HepG2 (cell line): ENCODE results near the gene CCDC57. TPM values are rescaled to one million over a fixed set of nuclear protein-coding genes. Genes with fewer than 3 reads are reported as not detected.
A peak's percentile ranks its signal among the peaks of the same experiment; 100 is the strongest.

Source experiments
- ELF3 ChIP-seq: IDR thresholded peaks from 2 replicates; pipeline ENCODE4 v1.6.1; 2016; ENCODE audit warnings: missing genetic modification reagents, missing compliant biosample characterization
- FOXA1 ChIP-seq, 2 experiments: fragments of 450-650 bp in 1 of 2; sonication (generic) in 1 of 2; formaldehyde crosslinking in 1 of 2; IDR thresholded peaks; 2 replicates each; pipeline versions ENCODE4 v1.4.0 to v1.6.1; 2016 to 2020; ENCODE audit warnings: missing genetic modification reagents in 1 of 2
- FOXK2 ChIP-seq: fragments of 450-650 bp; IDR thresholded peaks from 2 replicates; pipeline ENCODE4 v1.6.1; 2016
- GMEB1 ChIP-seq: sonication (generic); formaldehyde crosslinking; IDR thresholded peaks from 2 replicates; pipeline ENCODE4 v1.5.1; 2020; ENCODE audit warnings: missing genetic modification reagents, mild to moderate bottlenecking, borderline replicate concordance
- HOXD1 ChIP-seq: sonication (generic); formaldehyde crosslinking; IDR thresholded peaks from 2 replicates; pipeline ENCODE4 v1.5.0; 2020; ENCODE audit warnings: missing genetic modification reagents
- IKZF4 ChIP-seq: sonication (generic); formaldehyde crosslinking; IDR thresholded peaks from 2 replicates; pipeline ENCODE4 v1.5.1; 2020; ENCODE audit warnings: borderline replicate concordance, mild to moderate bottlenecking, low read depth, missing genetic modification reagents; ENCODE audit errors: not compliant biosample characterization
- ISX ChIP-seq: sonication (generic); formaldehyde crosslinking; conservative IDR thresholded peaks from 2 replicates; pipeline ENCODE4 v1.5.0; 2020; ENCODE audit warnings: missing genetic modification reagents
- LCORL ChIP-seq, 2 experiments: fragments of 450-650 bp in 1 of 2; sonication (generic) in 1 of 2; formaldehyde crosslinking in 1 of 2; IDR thresholded peaks; 2 replicates each; pipeline versions ENCODE4 v1.5.0 to v1.6.1; 2017 to 2020; ENCODE audit warnings: antibody characterized with exemption in 1 of 2, missing genetic modification reagents in 1 of 2
- PPARG ChIP-seq: conservative IDR thresholded peaks from 2 replicates; pipeline ENCODE4 v1.6.1; 2016; ENCODE audit warnings: missing biosample characterization, missing genetic modification reagents
- SOX5 ChIP-seq: IDR thresholded peaks from 2 replicates; pipeline ENCODE4 v1.6.1; 2016; ENCODE audit warnings: borderline replicate concordance
- TBX3 ChIP-seq: fragments of 450-650 bp; IDR thresholded peaks from 2 replicates; pipeline ENCODE4 v1.6.1; 2017; ENCODE audit warnings: antibody characterized with exemption, mild to moderate bottlenecking, inconsistent platforms, borderline replicate concordance
- ZBTB8A ChIP-seq: sonication (generic); formaldehyde crosslinking; IDR thresholded peaks from 2 replicates; pipeline ENCODE4 v1.4.0; 2020; ENCODE audit warnings: mild to moderate bottlenecking, low read depth, missing genetic modification reagents, borderline replicate concordance
- ZMAT5 ChIP-seq: sonication (generic); formaldehyde crosslinking; IDR thresholded peaks from 2 replicates; pipeline ENCODE4 v1.5.0; 2020; ENCODE audit warnings: mild to moderate bottlenecking, low read depth, missing genetic modification reagents, borderline replicate concordance
- ZNF143 ChIP-seq: sonication (generic); formaldehyde crosslinking; IDR thresholded peaks from 2 replicates; pipeline ENCODE4 v1.4.0; 2020; ENCODE audit warnings: missing genetic modification reagents
- ZNF430 ChIP-seq: sonication (generic); formaldehyde crosslinking; IDR thresholded peaks from 2 replicates; pipeline ENCODE4 v1.9.0; 2021; ENCODE audit warnings: mild to moderate bottlenecking, missing genetic modification reagents
- ZNF547 ChIP-seq: sonication (generic); formaldehyde crosslinking; IDR thresholded peaks from 2 replicates; pipeline ENCODE4 v1.5.1; 2020; ENCODE audit warnings: mild to moderate bottlenecking, missing genetic modification reagents
- ZNF562 ChIP-seq: sonication (generic); formaldehyde crosslinking; IDR thresholded peaks from 2 replicates; pipeline ENCODE4 v1.8.0; 2022; ENCODE audit warnings: missing genetic modification reagents, borderline replicate concordance
- polyA plus RNA-seq, 8 experiments: library from polyadenylated mRNA; depleted of rRNA in 3 of 8; stranded (reverse) in 7 of 8; unstranded in 1 of 8; fragments of >200 nt; fragmentation: Illumina TruSeq in 4 of 8; extraction: Trizol in 4 of 8; gene quantifications; 2 replicates each; pipeline versions ENCODE4 v1.2.1 to v1.2.3, GENCODE V29; 2011 to 2016; ENCODE audit warnings: low read depth in 4 of 8, missing spikeins in 1 of 8, mixed read lengths in 1 of 8; ENCODE audit not compliant: insufficient read depth in 1 of 8
- total RNA-seq, 5 experiments: library from RNA; depleted of rRNA; stranded (reverse); fragments of >200 nt; fragmentation: Illumina TruSeq; extraction: Trizol; gene quantifications; 2 replicates each; pipeline ENCODE4 v1.2.3, GENCODE V29; 2016; ENCODE audit warnings: low read depth in 1 of 5
- TF ChIP-seq, protein P1 (sequence below): sonication (generic); formaldehyde crosslinking; IDR thresholded peaks from 2 replicates; pipeline ENCODE4 v1.4.0; 2020; ENCODE audit warnings: missing genetic modification reagents
- TF ChIP-seq, protein P2 (sequence below): sonication (generic); formaldehyde crosslinking; IDR thresholded peaks from 2 replicates; pipeline ENCODE4 v1.5.0; 2020; ENCODE audit warnings: mild to moderate bottlenecking, missing genetic modification reagents
- TF ChIP-seq, protein P3 (sequence below), 2 experiments: sonication (generic) in 1 of 2; formaldehyde crosslinking in 1 of 2; IDR thresholded peaks; 2 replicates each; pipeline versions ENCODE4 v1.5.1 to v1.6.1; 2011 to 2020; ENCODE audit warnings: borderline replicate concordance in 1 of 2, low read depth in 1 of 2, low read length in 1 of 2, mild to moderate bottlenecking in 1 of 2, missing genetic modification reagents in 1 of 2, moderate library complexity in 1 of 2

CCDC57 gene
- total and polyA plus RNA-seq, 2 of the 13 experiments (the other 11 are each of a cell fraction or from before 2014, with no cell fraction given), result 59.3 to 59.9 TPM

- TF ChIP-seq GMEB1 (CRISPR knock-in tag) (peak; percentile 82), ZNF562 (no peak), ZNF430 (CRISPR knock-in tag) (peak; percentile 94), HOXD1 (CRISPR knock-in tag) (peak; percentile 79), SOX5 (CRISPR knock-in tag) (peak; percentile 54; the same call in 1 of the 2 replicates), PPARG (0 out of 2 replicates have a peak, but pooled peaks have one; percentile 11), ZBTB8A (no peak), ZNF143 (CRISPR knock-in tag) (peak; percentile 63), FOXK2 (no peak), IKZF4 (CRISPR knock-in tag) (peak; percentile 82), ISX (CRISPR knock-in tag) (no peak), LCORL (IDR thresholded peaks at IDR 0.05) (no peak), LCORL (CRISPR knock-in tag; IDR thresholded peaks at IDR 0.05) (peak; percentile 85), ZMAT5 (CRISPR knock-in tag) (no peak), ZNF547 (CRISPR knock-in tag) (peak; percentile 87), FOXA1 (IDR thresholded peaks at IDR 0.05) (no peak), FOXA1 (CRISPR knock-in tag; IDR thresholded peaks at IDR 0.05) (peak; percentile 70), TBX3 (peak; percentile 56; the same call in 1 of the 2 replicates), ELF3 (CRISPR knock-in tag) (peak; percentile 97)
- TF ChIP-seq, protein P1, sequence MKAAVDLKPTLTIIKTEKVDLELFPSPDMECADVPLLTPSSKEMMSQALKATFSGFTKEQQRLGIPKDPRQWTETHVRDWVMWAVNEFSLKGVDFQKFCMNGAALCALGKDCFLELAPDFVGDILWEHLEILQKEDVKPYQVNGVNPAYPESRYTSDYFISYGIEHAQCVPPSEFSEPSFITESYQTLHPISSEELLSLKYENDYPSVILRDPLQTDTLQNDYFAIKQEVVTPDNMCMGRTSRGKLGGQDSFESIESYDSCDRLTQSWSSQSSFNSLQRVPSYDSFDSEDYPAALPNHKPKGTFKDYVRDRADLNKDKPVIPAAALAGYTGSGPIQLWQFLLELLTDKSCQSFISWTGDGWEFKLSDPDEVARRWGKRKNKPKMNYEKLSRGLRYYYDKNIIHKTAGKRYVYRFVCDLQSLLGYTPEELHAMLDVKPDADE (CRISPR knock-in tag), result peak; percentile 51; the same call in 1 of the 2 replicates
- TF ChIP-seq, protein P2, sequence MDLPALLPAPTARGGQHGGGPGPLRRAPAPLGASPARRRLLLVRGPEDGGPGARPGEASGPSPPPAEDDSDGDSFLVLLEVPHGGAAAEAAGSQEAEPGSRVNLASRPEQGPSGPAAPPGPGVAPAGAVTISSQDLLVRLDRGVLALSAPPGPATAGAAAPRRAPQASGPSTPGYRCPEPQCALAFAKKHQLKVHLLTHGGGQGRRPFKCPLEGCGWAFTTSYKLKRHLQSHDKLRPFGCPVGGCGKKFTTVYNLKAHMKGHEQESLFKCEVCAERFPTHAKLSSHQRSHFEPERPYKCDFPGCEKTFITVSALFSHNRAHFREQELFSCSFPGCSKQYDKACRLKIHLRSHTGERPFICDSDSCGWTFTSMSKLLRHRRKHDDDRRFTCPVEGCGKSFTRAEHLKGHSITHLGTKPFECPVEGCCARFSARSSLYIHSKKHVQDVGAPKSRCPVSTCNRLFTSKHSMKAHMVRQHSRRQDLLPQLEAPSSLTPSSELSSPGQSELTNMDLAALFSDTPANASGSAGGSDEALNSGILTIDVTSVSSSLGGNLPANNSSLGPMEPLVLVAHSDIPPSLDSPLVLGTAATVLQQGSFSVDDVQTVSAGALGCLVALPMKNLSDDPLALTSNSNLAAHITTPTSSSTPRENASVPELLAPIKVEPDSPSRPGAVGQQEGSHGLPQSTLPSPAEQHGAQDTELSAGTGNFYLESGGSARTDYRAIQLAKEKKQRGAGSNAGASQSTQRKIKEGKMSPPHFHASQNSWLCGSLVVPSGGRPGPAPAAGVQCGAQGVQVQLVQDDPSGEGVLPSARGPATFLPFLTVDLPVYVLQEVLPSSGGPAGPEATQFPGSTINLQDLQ, result peak; percentile 80
- TF ChIP-seq, protein P3, sequence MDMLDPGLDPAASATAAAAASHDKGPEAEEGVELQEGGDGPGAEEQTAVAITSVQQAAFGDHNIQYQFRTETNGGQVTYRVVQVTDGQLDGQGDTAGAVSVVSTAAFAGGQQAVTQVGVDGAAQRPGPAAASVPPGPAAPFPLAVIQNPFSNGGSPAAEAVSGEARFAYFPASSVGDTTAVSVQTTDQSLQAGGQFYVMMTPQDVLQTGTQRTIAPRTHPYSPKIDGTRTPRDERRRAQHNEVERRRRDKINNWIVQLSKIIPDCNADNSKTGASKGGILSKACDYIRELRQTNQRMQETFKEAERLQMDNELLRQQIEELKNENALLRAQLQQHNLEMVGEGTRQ (IDR thresholded peaks at IDR 0.05; ENCODE audit: low read depth, low read length), result no peak
- TF ChIP-seq, protein P3 (CRISPR knock-in tag; IDR thresholded peaks at IDR 0.05; ENCODE audit: borderline replicate concordance), result no peak
Observed at GRCh38 chr17:82105882-82106687, 106.6 kb downstream of the CCDC57 start (continued).
